HCT116 (cell line): ENCODE data around the gene FCMR. TPM values are rescaled to one million over a fixed set of nuclear protein-coding genes. Genes with fewer than 3 reads are reported as not detected.

Experiments
- ATAC-seq: fragments of 200-7000 bp; cut with Tn5 transposase; 2 replicates; pipeline ENCODE4 v1.9.1; 2020; ENCODE audit warnings: mild to moderate bottlenecking, moderate library complexity
- BruUV-seq: library from RNA; stranded (reverse); fragments of 400-500 nt; replicated peaks from 2 replicates; lab custom pipeline; 2021; lab: Mats Ljungman, UMichigan
- CTCF ChIA-PET: fragments of 300-600 bp; sonication (Branson Sonifier 250); formaldehyde crosslinking; loops from one replicate; lab custom pipeline; 2021; ENCODE audit warnings: antibody characterized with exemption; lab: Charles Lee
- POLR2A ChIA-PET: fragments of 300-600, 350-600 bp; sonication (Branson Sonifier 250); formaldehyde crosslinking; loops from one replicate; lab custom pipeline; 2021; ENCODE audit warnings: antibody characterized with exemption; lab: Charles Lee
- RAD21 ChIA-PET, 2 experiments: fragments of 300-600 bp; sonication (Branson Sonifier 250); formaldehyde crosslinking; loops; one replicate each; lab custom pipeline; 2023; ENCODE audit warnings: low total read pairs in 2 of 2; ENCODE audit not compliant: uncharacterized antibody in 2 of 2, unreplicated experiment in 2 of 2, low non-redundant PET in 1 of 2; lab: Charles Lee
- DNase-seq: peaks from one replicate; pipeline ENCODE4 v3.0.0-alpha.2; 2010; ENCODE audit warnings: low read depth, low spot score
- H2AFZ ChIP-seq: fragments of 200-600 bp; shearing (Covaris generic), sonication (generic); 2 replicates; pipeline ENCODE4 v1.6.1; 2017; ENCODE audit warnings: low read depth, mixed run types, mixed read lengths, antibody characterized with exemption, low read length; ENCODE audit not compliant: poor library complexity, severe bottlenecking
- H3K27ac ChIP-seq: 2 replicates; pipeline ENCODE4 v1.5.1; 2012; ENCODE audit warnings: low read depth, low read length
- H3K27me3 ChIP-seq: fragments of 200-600 bp; sonication (generic); 2 replicates; pipeline ENCODE4 v1.6.1; 2016; ENCODE audit warnings: mixed run types, low read length, mixed read lengths; ENCODE audit not compliant: insufficient read depth
- H3K36me3 ChIP-seq, 2 experiments: fragments of 200-500 bp in 1 of 2; fragments of 200-600 bp in 1 of 2; sonication (Bioruptor generic) in 1 of 2; sonication (generic) in 1 of 2; 2 replicates each; pipeline versions ENCODE4 v1.5.1 to v1.6.1; 2014 to 2016; ENCODE audit warnings: low read length in 2 of 2, inconsistent platforms in 1 of 2, mixed read lengths in 1 of 2, mixed run types in 1 of 2; ENCODE audit not compliant: insufficient read depth in 2 of 2, control insufficient read depth in 1 of 2
- H3K4me1 ChIP-seq, 2 experiments: fragments of 200-600 bp in 1 of 2; sonication (generic) in 1 of 2; 2 replicates each; pipeline versions ENCODE4 v1.5.1 to v1.6.1; 2012 to 2017; ENCODE audit warnings: low read length in 2 of 2, inconsistent platforms in 1 of 2, mild to moderate bottlenecking in 1 of 2, mixed read lengths in 1 of 2, mixed run types in 1 of 2, moderate library complexity in 1 of 2; ENCODE audit not compliant: insufficient read depth in 2 of 2, control insufficient read depth in 1 of 2
- H3K4me2 ChIP-seq: fragments of 200-600 bp; sonication (generic); 2 replicates; pipeline ENCODE4 v1.6.1; 2017; ENCODE audit warnings: mixed run types, low read length, mixed read lengths
- H3K4me3 ChIP-seq, 2 experiments: fragments of 200-600 bp in 1 of 2; sonication (generic) in 1 of 2; replicated peaks in 1 of 2; 2 replicates each; pipeline ENCODE4 v1.5.1; 2011 to 2016; ENCODE audit warnings: low read length in 2 of 2, control low read depth in 1 of 2, low read depth in 1 of 2, mild to moderate bottlenecking in 1 of 2, mixed read lengths in 1 of 2, mixed run types in 1 of 2
- H3K79me2 ChIP-seq: fragments of 200-600 bp; sonication (generic); 2 replicates; pipeline ENCODE4 v1.6.1; 2017; ENCODE audit warnings: mild to moderate bottlenecking, mixed run types, low read length, moderate library complexity, mixed read lengths; ENCODE audit not compliant: insufficient read depth
- H3K9ac ChIP-seq: fragments of 200-600 bp; sonication (generic); 2 replicates; pipeline ENCODE4 v1.6.1; 2016; ENCODE audit warnings: low read length, mixed read lengths
- H3K9me2 ChIP-seq: fragments of 200-600 bp; sonication (generic), shearing (Covaris generic); 2 replicates; pipeline ENCODE4 v1.6.1; 2017; ENCODE audit warnings: mixed run types, mild to moderate bottlenecking, moderate library complexity; ENCODE audit not compliant: insufficient read depth
- H3K9me3 ChIP-seq, 2 experiments: fragments of 200-500 bp in 1 of 2; fragments of 200-600 bp in 1 of 2; sonication (Bioruptor generic) in 1 of 2; sonication (generic) in 1 of 2; 2 replicates each; pipeline ENCODE4 v1.6.1; 2014 to 2017; ENCODE audit warnings: low read length in 2 of 2, mixed read lengths in 2 of 2, inconsistent platforms in 1 of 2, low read depth in 1 of 2, mild to moderate bottlenecking in 1 of 2, mixed run types in 1 of 2, moderate library complexity in 1 of 2; ENCODE audit not compliant: control insufficient read depth in 1 of 2, insufficient read depth in 1 of 2
- H4K20me1 ChIP-seq: fragments of 200-600 bp; sonication (generic), shearing (Covaris generic); 2 replicates; pipeline ENCODE4 v1.6.1; 2017; ENCODE audit warnings: mixed run types, mild to moderate bottlenecking, moderate library complexity; ENCODE audit not compliant: insufficient read depth
- CTCF ChIP-seq, 3 experiments: fragments of 200-600 bp in 1 of 3; sonication (generic) in 1 of 3; IDR thresholded peaks in 2 of 3; conservative IDR thresholded peaks in 1 of 3; 2 replicates each; pipeline ENCODE4 v1.5.1; 2012 to 2017; ENCODE audit warnings: low read depth in 2 of 3, low read length in 2 of 3, antibody characterized with exemption in 1 of 3, borderline replicate concordance in 1 of 3, control low read depth in 1 of 3, mild to moderate bottlenecking in 1 of 3, mixed read lengths in 1 of 3, mixed run types in 1 of 3, moderate library complexity in 1 of 3; ENCODE audit not compliant: insufficient read depth in 1 of 3
- EGR1 ChIP-seq: IDR thresholded peaks from 2 replicates; pipeline ENCODE4 v1.6.1; 2012; ENCODE audit warnings: low read depth
- JUND ChIP-seq: IDR thresholded peaks from 2 replicates; pipeline ENCODE4 v1.6.1; 2012
- SP1 ChIP-seq: IDR thresholded peaks from 2 replicates; pipeline ENCODE4 v1.6.1; 2012; ENCODE audit warnings: low read depth
- SRF ChIP-seq: IDR thresholded peaks from 2 replicates; pipeline ENCODE4 v1.6.1; 2012; ENCODE audit warnings: low read depth
- TCF7L2 ChIP-seq: IDR thresholded peaks from 2 replicates; pipeline ENCODE4 v1.7.0; 2011; ENCODE audit warnings: borderline replicate concordance, inconsistent platforms; ENCODE audit not compliant: insufficient read depth, insufficient read length; ENCODE audit errors: extremely low read depth
- YY1 ChIP-seq: IDR thresholded peaks from 2 replicates; pipeline ENCODE4 v1.6.1; 2011; ENCODE audit warnings: low read length, low read depth, moderate library complexity, mild to moderate bottlenecking; ENCODE audit not compliant: insufficient replicate concordance; ENCODE audit errors: extremely low read depth
- ZFX ChIP-seq: fragments of 450-650 bp; IDR thresholded peaks from 2 replicates; pipeline ENCODE4 v1.6.1; 2017
- intact Hi-C: fragments of 100-400 bp; cut with micrococcal nuclease; formaldehyde crosslinking; loops from 2 replicates; pipeline ENCODE4 v1.10.0; 2022
- total RNA-seq: library from RNA; stranded (reverse); gene quantifications from one replicate; pipeline ENCODE4 v1.2.1, GENCODE V29; 2021; ENCODE audit not compliant: unreplicated experiment
- TF ChIP-seq, protein P1 (sequence below): IDR thresholded peaks from 2 replicates; pipeline ENCODE4 v1.6.1; 2011; ENCODE audit warnings: mild to moderate bottlenecking, low read length, moderate library complexity; ENCODE audit not compliant: insufficient replicate concordance; ENCODE audit errors: extremely low read depth

Gene FCMR
- total RNA-seq, 1 experiment from 2014 or later: 0.61 TPM

DNA sequence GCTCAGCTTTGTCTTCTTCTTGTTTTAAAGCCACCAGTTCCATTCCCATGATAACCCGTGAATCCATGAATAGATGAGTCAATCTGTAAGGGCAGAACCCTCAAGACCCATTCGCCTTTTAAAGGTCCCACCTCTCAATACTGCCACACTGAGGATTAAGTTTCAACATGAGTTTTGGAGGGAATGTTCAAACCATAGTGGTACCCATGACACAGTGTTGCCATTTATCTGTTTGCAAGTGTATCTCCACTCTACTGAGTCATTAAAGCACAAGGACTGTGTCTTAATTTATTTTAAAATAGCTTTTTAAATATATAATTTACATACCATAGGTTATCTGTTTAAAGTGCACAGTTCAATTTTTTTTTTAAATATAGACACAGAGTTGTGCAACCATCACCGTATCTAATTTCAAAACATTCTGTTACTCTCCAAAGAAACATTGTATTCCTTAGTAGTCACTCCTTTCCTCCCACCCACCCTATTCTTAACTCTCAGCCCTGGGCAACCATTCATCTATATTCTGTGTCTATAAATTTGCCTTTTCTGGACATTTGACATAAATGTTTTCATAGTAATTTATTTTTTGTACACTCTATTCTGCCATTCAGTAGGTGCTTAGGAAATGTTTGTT is 29.3 kb downstream of the FCMR start (continued):
- TF ChIP-seq CTCF (IDR thresholded peaks at IDR 0.05 in 2 of 3, conservative IDR thresholded peaks at IDR 0.05 in 1 of 3; ENCODE audit: borderline replicate concordance in 1 of 3, insufficient read depth in 1 of 3, low read depth in 2 of 3, low read length in 2 of 3): no peak

- DNase-seq: no peak
- Histone ChIP-seq H3K4me2 (no peak overlapping the region), H3K27me3 (no peaks in the 10 kb centered on the region), H3K4me1 (peaks cover 0 to 6% of the 10 kb centered on the region in 2 experiments; a peak in 1 of 4 replicates), H3K27ac (no peak overlapping the region), H4K20me1 (no peaks in the 10 kb centered on the region), H3K36me3 (no peaks in the 10 kb centered on the region), H3K79me2 (no peaks in the 10 kb centered on the region), H3K9me3 (no peaks in the 10 kb centered on the region), H3K9me2 (no peaks in the 10 kb centered on the region), H3K4me3 (no peak overlapping the region), H3K9ac (no peak overlapping the region), H2AFZ (no peak overlapping the region)
- RAD21 ChIA-PET: no interaction called here
- ATAC-seq: no peak
- CTCF ChIA-PET: no interaction called here
- intact Hi-C loops: no loop called here
- no TSS peak for BruUV-seq
- POLR2A ChIA-PET: no interaction called here
- TF ChIP-seq, protein P1, sequence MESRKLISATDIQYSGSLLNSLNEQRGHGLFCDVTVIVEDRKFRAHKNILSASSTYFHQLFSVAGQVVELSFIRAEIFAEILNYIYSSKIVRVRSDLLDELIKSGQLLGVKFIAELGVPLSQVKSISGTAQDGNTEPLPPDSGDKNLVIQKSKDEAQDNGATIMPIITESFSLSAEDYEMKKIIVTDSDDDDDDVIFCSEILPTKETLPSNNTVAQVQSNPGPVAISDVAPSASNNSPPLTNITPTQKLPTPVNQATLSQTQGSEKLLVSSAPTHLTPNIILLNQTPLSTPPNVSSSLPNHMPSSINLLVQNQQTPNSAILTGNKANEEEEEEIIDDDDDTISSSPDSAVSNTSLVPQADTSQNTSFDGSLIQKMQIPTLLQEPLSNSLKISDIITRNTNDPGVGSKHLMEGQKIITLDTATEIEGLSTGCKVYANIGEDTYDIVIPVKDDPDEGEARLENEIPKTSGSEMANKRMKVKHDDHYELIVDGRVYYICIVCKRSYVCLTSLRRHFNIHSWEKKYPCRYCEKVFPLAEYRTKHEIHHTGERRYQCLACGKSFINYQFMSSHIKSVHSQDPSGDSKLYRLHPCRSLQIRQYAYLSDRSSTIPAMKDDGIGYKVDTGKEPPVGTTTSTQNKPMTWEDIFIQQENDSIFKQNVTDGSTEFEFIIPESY: no peak
- TF ChIP-seq EGR1 (no peak), SP1 (no peak), YY1 (no peak), ZFX (no peak), TCF7L2 (no peak), JUND (no peak), SRF (no peak)
These were observed 30.3 kb downstream of the FCMR start for GRCh38 chr1:206891412-206891811.
